Measurements from ENCODE around the gene P2RX4.
"Not testable (repeated sequence)": the region's sequence is repeated elsewhere in the genome, so short reads cannot be mapped to it uniquely, and the experiment has no call there.

The P2RX4 gene

DNA sequence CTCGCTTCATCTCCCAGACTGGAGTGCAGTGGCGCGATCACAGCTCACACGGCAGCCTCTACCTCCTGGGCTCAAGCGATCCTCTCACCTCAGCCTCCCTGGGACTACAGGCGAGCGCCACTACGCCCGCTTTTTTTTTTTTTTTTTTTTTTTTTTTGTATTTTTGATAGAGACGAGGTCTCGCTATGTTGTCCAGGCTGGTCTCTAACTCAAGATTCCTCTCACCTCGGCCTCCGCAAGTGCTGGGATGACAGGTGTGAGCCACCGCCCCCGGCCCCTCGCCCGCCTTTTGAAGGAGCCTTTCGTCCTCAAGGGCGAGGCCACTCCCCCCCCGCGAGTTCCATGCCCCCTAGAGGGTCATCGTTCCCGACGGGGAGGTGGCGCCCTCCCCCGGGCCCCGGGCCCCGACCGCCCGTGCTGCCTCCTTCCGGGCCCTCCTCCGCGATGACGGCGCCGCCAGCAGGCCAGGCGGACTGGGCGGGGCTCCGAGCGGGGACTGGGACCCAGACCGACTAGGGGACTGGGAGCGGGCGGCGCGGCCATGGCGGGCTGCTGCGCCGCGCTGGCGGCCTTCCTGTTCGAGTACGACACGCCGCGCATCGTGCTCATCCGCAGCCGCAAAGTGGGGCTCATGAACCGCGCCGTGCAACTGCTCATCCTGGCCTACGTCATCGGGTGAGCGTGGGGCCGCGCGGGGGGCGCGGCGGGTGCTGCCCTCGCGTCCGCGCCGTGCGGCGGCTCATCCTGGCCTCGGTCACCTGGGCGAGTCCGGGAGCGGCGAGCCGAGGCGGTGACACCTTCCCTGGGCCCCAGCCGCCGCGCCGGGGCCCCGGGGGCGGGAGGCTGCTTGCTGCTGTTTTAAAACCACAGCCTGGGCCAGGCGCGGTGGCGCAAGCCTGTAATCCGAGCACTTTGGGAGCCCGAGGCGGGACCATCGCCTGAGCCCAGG is at the start of gene P2RX4:
Gene P2RX4, plus strand, starts transcription at position 506 of the 949 bp plus-strand sequence. Its CDS starts 36 bp downstream, at position 542.
- peak; percentile 36 for DNase-seq

- DNase-seq: no peak
Observed at GRCh38 chr12:121162384-121162783, 47.5 kb upstream of the P2RX4 start.

DNA sequence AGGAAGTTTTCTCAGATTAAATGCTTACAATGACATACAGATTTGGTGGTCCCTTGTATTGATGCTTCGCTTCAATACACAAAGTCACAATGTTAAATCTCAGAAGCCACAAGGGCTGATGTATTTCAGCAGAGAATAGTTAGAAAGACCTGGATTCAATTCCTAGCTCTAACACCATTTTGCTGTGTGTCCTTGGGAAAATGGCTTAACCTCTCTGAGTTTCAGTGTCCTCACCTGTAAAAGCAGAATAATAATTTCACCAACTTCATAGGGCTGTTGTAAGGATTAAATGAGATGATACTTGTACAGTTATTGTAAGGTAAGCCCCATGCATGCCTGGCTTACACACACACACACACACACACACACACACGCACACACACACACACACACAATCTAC is 46.9 kb upstream of the P2RX4 start:
- no peak for DNase-seq

DNA sequence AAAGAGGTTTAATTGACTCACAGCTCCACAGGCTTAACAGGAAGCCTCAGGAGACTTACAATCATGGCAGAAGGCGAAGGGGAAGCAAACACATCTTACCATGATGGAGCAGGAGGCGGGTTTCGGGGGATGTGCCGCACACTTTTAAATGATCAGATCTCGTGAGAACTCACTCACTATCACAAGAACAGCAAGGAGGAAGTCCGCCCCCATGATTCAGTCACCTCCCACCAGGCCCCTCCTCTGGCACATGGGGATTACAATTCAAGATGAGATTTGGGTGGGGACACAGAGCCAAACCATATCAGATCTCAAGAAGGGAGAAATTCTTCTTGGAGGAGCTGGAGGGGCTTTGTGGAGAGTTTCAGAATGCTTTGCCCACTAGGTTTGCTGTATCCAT is 45.1 kb upstream of the P2RX4 start:
- not testable (repeated sequence) for DNase-seq

DNA sequence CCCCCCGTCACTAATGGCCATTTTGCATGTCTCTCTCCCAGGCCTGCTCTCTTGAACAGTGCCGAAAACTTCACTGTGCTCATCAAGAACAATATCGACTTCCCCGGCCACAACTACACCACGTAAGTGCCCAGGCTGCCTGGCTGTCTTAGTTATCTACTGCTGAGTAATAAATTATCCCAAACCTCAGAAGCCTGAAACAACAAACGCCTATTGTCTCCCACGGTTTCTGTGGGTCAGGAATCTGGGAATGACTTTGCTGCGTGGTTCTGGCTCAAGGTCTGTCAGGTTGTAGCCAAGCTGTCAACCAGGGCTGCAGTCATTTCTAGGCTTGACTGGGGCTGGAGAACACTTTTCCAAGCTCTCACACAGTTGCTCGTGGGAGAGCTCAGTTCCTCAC is 44.6 kb upstream of the P2RX4 start:
- no peak for DNase-seq

DNA sequence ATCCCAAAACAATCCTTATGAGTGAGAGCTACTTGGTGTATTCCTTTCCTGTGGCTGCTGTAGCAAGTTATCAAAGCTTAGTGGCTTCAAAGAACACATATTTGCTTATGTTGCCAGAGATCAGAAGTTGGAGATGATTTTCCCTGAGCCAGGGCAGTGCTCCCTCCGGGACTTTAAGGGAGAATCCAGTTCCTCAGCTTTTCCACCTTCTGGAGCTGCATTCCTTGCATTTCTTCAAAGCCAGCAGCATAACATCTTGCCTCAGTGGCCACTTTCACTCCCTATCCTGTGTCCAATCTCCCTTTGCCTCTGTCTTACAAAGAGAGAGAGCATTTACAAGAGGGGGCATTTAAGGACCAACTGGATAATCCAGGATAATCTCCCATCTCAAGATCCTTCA is 43.6 kb upstream of the P2RX4 start:
- no peak for DNase-seq

DNA sequence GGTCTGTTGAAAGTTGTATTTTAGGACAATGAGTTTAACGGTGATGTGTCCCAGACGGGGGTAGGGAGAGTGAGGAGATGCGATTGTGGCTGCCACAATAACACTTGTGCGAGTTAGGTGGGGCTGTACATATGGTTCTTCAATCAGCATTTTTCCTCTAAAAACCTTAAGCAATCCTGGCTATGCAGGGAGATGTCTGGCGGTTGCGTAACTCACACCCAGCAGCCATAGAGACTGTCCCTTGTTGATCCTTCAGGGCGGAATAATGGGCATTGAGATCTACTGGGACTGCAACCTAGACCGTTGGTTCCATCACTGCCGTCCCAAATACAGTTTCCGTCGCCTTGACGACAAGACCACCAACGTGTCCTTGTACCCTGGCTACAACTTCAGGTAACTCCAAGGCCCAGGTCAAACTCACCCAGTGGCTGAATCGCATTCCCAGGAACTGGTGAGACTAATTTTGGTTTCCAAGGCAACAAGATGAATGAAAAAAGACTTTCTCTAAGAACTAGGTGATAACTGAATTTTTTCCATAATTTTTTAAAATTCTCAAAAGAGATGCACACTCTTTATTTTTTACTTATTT is 42.6 kb upstream of the P2RX4 start:
- no peak for DNase-seq

DNA sequence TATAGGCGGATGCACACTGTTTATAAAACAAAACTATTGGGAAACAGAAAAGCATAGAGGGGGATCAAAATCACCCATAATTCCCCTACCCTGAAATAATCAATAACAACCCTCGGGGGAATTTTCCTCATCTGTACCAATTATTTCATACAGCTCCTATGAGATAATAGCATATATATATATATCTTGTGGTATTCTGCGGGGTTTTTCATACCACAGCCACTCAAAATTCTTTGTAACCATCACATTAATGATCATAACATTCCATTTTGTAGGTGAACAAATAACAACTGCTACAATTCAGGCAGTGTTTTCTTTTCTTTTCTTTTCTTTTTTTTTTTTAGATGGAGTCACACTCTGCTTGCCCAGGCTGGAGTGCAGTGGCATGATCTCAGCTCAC is 42.0 kb upstream of the P2RX4 start:
- DNase-seq: no peak

- DNase-seq: no peak
Observed at GRCh38 chr12:121170151-121170550, 39.8 kb upstream of the P2RX4 start.

- DNase-seq: no peak
Observed at GRCh38 chr12:121170611-121171260, 39.2 kb upstream of the P2RX4 start.

DNA sequence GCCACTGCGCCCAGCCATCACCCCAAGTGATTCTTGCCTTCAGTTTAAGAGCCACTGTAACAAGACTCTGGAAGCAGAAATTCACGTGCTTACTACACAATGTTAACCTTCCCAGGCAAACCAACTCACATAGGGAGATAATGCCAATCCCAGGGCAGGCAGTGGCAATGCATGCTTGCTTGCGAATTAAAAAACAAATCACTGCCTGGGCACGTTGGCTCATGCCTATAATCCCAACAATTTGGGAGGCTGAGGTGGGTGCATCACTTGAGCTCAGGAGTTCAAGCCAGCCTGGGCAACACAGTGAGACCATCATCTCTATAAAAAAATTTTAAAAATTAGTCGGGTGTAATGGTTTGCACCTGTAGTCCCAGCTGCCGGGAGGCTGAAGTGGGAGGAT is 37.8 kb upstream of the P2RX4 start:
- DNase-seq: no peak

- no peak for DNase-seq
Observed at GRCh38 chr12:121175383-121176119, 34.4 kb upstream of the P2RX4 start.

GRCh38 chr12:121176826-121177529 is 33.0 kb upstream of the P2RX4 start:
- DNase-seq: no peak

GRCh38 chr12:121181181-121181580 is 28.7 kb upstream of the P2RX4 start:
- DNase-seq: no peak

- no peak for DNase-seq
Observed at GRCh38 chr12:121182222-121182893, 27.6 kb upstream of the P2RX4 start.

DNA sequence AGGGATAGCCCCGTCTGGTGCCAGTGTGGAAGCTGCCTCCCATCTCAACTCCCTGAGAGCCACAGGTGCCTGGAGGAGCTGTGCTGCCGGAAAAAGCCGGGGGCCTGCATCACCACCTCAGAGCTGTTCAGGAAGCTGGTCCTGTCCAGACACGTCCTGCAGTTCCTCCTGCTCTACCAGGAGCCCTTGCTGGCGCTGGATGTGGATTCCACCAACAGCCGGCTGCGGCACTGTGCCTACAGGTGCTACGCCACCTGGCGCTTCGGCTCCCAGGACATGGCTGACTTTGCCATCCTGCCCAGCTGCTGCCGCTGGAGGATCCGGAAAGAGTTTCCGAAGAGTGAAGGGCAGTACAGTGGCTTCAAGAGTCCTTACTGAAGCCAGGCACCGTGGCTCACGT is 25.5 kb upstream of the P2RX4 start:
- no peak for DNase-seq

- no peak for DNase-seq
Observed at GRCh38 chr12:121184984-121185889, 24.7 kb upstream of the P2RX4 start.

GRCh38 chr12:121186826-121187225 is 23.1 kb upstream of the P2RX4 start:
- DNase-seq: no peak

DNA sequence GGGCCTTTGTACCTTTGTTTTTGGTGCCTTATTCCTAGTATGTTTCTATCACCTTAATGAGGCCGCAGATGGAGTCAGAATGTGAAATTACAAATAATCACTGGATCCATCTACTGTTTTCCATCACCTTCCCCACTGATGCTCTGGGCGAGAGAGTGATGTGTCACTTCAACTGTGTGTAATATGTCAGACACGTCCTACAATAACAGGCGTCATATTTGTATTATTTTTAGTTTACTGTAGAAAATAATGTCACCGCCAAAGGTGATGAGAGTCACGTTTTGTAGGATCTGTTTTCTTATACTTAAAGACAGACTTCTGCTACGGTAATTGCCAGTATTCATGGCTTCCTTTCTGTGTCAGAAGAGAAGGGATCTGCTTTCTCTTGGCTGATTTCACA is 22.4 kb upstream of the P2RX4 start:
- DNase-seq: no peak

- no peak for DNase-seq
Observed at GRCh38 chr12:121188227-121188626, 21.7 kb upstream of the P2RX4 start.

GRCh38 chr12:121189131-121189530 is 20.8 kb upstream of the P2RX4 start:
- DNase-seq: no peak
